ENCODE measurements around the gene C14orf119. TPM values are rescaled to one million over a fixed set of nuclear protein-coding genes. Genes with fewer than 3 reads are reported as not detected.

Gene C14orf119
- total RNA-seq, 1 experiment from 2014 or later: 65.1 TPM

GRCh38 chr14:23145794-23146350, 50.6 kb downstream of the C14orf119 start:
- no peak overlapping the region for H4K5ac ChIP-seq (ENCODE audit: insufficient read length, low read depth, low read length)
- no peak overlapping the region for H4K8ac ChIP-seq (replicated peaks; ENCODE audit: insufficient read length, low read depth, low read length)
- no peak overlapping the region for H2AFZ ChIP-seq (ENCODE audit: low read length)
- no peak overlapping the region for H2BK5ac ChIP-seq (ENCODE audit: insufficient read length, low read length)
- no peak overlapping the region for H3K9ac ChIP-seq (ENCODE audit: extremely low read depth, insufficient read length, low read length)
- no peak for DNase-seq
- Mint-ChIP-seq H3K36me3 (ENCODE audit: insufficient read depth in 1 of 3, low read depth in 3 of 3) (peaks cover 40 to 51% (median 47%) of the 10 kb centered on the region in 3 experiments), H3K9me3 (peaks cover 0 to 2% of the 10 kb centered on the region in 2 experiments; a peak in 2 of 5 replicates), H3K27me3 (ENCODE audit: low read depth) (no peaks in the 10 kb centered on the region), H3K27ac (peak overlapping the region in 2 of 3 experiments; percentile 3 to 36; a peak in 3 of 7 replicates), H3K4me1 (peaks cover 0 to 11% of the 10 kb centered on the region in 2 experiments; a peak in 3 of 4 replicates), H3K4me3 (no peak overlapping the region)
- H2AK5ac ChIP-seq (ENCODE audit: insufficient read length, low read length): no peak overlapping the region
- no peaks in the 10 kb centered on the region for H3K4me1 ChIP-seq (ENCODE audit: insufficient read depth, low read length)
- no peak overlapping the region for H3K4ac ChIP-seq (ENCODE audit: low read depth, low read length)
- no peak overlapping the region for H3K23ac ChIP-seq (ENCODE audit: insufficient read length, low read depth, low read length)
- H2BK20ac ChIP-seq (ENCODE audit: low read depth, low read length, poor library complexity, severe bottlenecking): no peak overlapping the region
- H4K20me1 ChIP-seq (ENCODE audit: control insufficient read depth, insufficient read depth, insufficient read length): no peaks in the 10 kb centered on the region
- no peak overlapping the region for H2BK120ac ChIP-seq (ENCODE audit: low read depth, low read length, poor library complexity, severe bottlenecking)
- H2BK12ac ChIP-seq (ENCODE audit: insufficient read length, low read depth, low read length): no peak overlapping the region
- no CpG with 5 or more reads among the region's 4 CpGs for WGBS (ENCODE audit: extremely low coverage, insufficient read length, low lambda C conversion rate)
- no peaks in the 10 kb centered on the region for H3K9me3 ChIP-seq (ENCODE audit: control insufficient read depth, low read depth, low read length)
- no peaks in the 10 kb centered on the region for H3K27me3 ChIP-seq (ENCODE audit: insufficient read depth, low read length)
- H3K56ac ChIP-seq (ENCODE audit: insufficient read length, low read depth, low read length): no peak overlapping the region
- H2BK15ac ChIP-seq (ENCODE audit: low read depth, low read length): no peak overlapping the region
- no peak overlapping the region for H3K14ac ChIP-seq (ENCODE audit: insufficient read depth, low read length)
- H3K23me2 ChIP-seq (ENCODE audit: insufficient read length, low read depth, low read length, poor library complexity, severe bottlenecking): no peaks in the 10 kb centered on the region
- no peak overlapping the region for H3K27ac ChIP-seq (ENCODE audit: insufficient read length, low read depth, low read length)
- no peak overlapping the region for H3K4me2 ChIP-seq (ENCODE audit: insufficient read depth, insufficient read length, low read length)
- TF ChIP-seq CTCF (conservative IDR thresholded peaks at IDR 0.05): no peak
- H3K79me2 ChIP-seq (ENCODE audit: insufficient read depth, low read length): no peaks in the 10 kb centered on the region; the same call in 1 of the 2 replicates
- no peaks in the 10 kb centered on the region for H3K79me1 ChIP-seq (ENCODE audit: insufficient read depth, low read depth, low read length, poor library complexity, severe bottlenecking)
- H3T11ph ChIP-seq (ENCODE audit: low read length): no peak overlapping the region
- H3K18ac ChIP-seq (ENCODE audit: insufficient read length, low read depth, low read length): no peak overlapping the region
- no peak overlapping the region for H4K91ac ChIP-seq (ENCODE audit: insufficient read length, low read depth, low read length)

Data from H9 (cell line).